Lower lobe of right lung (tissue), 2 donors: ENCODE data around the gene TM4SF20. TPM values are rescaled to one million over a fixed set of nuclear protein-coding genes. Genes with fewer than 3 reads are reported as not detected.

ENCODE experiments used
- ATAC-seq, 2 donors: fragments of 200-7000 bp; cut with Tn5 transposase; one replicate each; pipeline ENCODE4 v1.9.1; 2020 to 2022; ENCODE audit warnings: mild to moderate bottlenecking in 2 of 2, moderate library complexity in 2 of 2
- DNase-seq: peaks from one replicate; pipeline ENCODE4 v3.0.0-alpha.2; 2020
- H3K27ac ChIP-seq: fragments of 200-600 bp; one replicate; pipeline ENCODE4 v1.8.0; 2022
- H3K27me3 ChIP-seq: fragments of 200-600 bp; one replicate; pipeline ENCODE4 v1.8.0; 2022; ENCODE audit warnings: low read depth
- H3K36me3 ChIP-seq: fragments of 200-600 bp; one replicate; pipeline ENCODE4 v1.8.0; 2022; ENCODE audit warnings: mild to moderate bottlenecking
- H3K4me1 ChIP-seq: fragments of 200-600 bp; one replicate; pipeline ENCODE4 v1.8.0; 2022
- H3K4me3 ChIP-seq: fragments of 200-600 bp; one replicate; pipeline ENCODE4 v1.8.0; 2022; ENCODE audit warnings: mild to moderate bottlenecking
- H3K9me3 ChIP-seq: fragments of 200-600 bp; one replicate; pipeline ENCODE4 v1.8.0; 2022
- intact Hi-C: fragments of 100-400 bp; cut with DNase I; formaldehyde crosslinking; loops from one replicate; pipeline ENCODE4 v1.11.0; 2022
- total RNA-seq: library from RNA; stranded (reverse); fragmentation: NEBNext Ultra II Directional; extraction: Animal tissue kit (Norgen Biotek cat#: 25700); gene quantifications from one replicate; pipeline ENCODE4 v1.2.1, GENCODE V29; 2021
- TF ChIP-seq, protein P1 (sequence below): fragments of 200-600 bp; IDR thresholded peaks from one replicate; pipeline ENCODE4 v1.8.0; 2022; ENCODE audit warnings: antibody characterized with exemption, mild to moderate bottlenecking
- donor health status: DM: no; HTN: yes; CAD: no; lungs with severe emphysema.

The TM4SF20 gene
- total RNA-seq, 1 donor from 2014 or later: not detected

DNA sequence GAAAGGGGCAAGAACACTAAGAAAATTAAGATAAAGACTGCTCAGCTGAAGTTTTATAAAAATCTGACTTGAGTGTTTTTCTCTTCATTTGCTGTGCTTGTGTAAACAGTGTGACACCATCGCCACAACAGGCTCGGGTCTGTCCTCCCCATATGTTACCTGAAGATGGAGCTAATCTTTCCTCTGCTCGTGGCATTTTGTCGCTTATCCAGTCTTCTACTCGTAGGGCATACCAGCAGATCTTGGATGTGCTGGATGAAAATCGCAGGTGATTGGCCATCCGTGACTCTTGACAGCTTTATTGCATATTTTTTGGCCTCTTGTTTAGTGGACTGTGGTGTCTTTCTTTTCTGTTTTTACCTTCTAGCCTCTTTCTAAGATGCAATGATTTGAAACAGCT lies 32.0 kb downstream of the TM4SF20 start:
- Histone ChIP-seq H3K27ac (no peak overlapping the region), H3K27me3 (no peaks in the 10 kb centered on the region), H3K36me3 (peaks cover 32% of the 10 kb centered on the region), H3K4me1 (no peaks in the 10 kb centered on the region), H3K4me3 (no peak overlapping the region), H3K9me3 (no peaks in the 10 kb centered on the region)
- DNase-seq (no peak), ATAC-seq (no peak)
- intact Hi-C loops: no loop called here
- TF ChIP-seq, protein P1, sequence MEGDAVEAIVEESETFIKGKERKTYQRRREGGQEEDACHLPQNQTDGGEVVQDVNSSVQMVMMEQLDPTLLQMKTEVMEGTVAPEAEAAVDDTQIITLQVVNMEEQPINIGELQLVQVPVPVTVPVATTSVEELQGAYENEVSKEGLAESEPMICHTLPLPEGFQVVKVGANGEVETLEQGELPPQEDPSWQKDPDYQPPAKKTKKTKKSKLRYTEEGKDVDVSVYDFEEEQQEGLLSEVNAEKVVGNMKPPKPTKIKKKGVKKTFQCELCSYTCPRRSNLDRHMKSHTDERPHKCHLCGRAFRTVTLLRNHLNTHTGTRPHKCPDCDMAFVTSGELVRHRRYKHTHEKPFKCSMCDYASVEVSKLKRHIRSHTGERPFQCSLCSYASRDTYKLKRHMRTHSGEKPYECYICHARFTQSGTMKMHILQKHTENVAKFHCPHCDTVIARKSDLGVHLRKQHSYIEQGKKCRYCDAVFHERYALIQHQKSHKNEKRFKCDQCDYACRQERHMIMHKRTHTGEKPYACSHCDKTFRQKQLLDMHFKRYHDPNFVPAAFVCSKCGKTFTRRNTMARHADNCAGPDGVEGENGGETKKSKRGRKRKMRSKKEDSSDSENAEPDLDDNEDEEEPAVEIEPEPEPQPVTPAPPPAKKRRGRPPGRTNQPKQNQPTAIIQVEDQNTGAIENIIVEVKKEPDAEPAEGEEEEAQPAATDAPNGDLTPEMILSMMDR: no peak

GRCh38 chr2:227344231-227344630 lies 34.9 kb downstream of the TM4SF20 start:
- Histone ChIP-seq H3K27me3 (no peaks in the 10 kb centered on the region), H3K36me3 (peaks cover 50% of the 10 kb centered on the region), H3K4me1 (no peaks in the 10 kb centered on the region), H3K4me3 (no peak overlapping the region), H3K27ac (no peak overlapping the region), H3K9me3 (no peaks in the 10 kb centered on the region)
- ATAC-seq: no peak
- TF ChIP-seq, protein P1: no peak
- intact Hi-C loops: no loop called here
- no peak for DNase-seq

DNA sequence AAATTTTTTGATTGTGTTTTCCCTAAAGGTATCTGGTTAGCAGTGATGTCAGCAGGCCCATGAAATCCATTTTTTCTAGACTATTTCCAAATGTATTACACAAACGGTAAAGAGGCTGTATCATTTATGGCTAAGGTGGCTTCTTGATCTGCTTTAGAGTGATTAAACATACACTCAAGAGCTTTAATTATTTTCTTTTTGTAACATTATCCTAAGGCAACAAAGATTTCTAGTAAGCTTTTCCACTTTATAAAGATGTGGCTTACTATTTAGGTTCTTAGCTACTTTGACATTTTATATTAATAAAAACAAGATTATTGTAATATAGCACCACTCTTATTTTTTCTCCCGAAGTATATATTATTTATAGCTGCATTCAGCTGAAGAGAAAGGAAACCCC lies 37.6 kb downstream of the TM4SF20 start:
- H3K9me3 ChIP-seq: no peaks in the 10 kb centered on the region
- H3K27me3 ChIP-seq: no peaks in the 10 kb centered on the region
- H3K27ac ChIP-seq: no peak overlapping the region
- ATAC-seq: no peak
- TF ChIP-seq, protein P1: no peak
- H3K36me3 ChIP-seq: peaks cover 35% of the 10 kb centered on the region
- H3K4me1 ChIP-seq: no peaks in the 10 kb centered on the region
- no peak for DNase-seq
- H3K4me3 ChIP-seq: no peak overlapping the region
- intact Hi-C loops: no loop called here

GRCh38 chr2:227340106-227340505 lies 39.0 kb downstream of the TM4SF20 start:
- Histone ChIP-seq H3K9me3 (no peaks in the 10 kb centered on the region), H3K27me3 (no peaks in the 10 kb centered on the region), H3K4me1 (no peaks in the 10 kb centered on the region), H3K27ac (no peak overlapping the region), H3K36me3 (peaks cover 45% of the 10 kb centered on the region), H3K4me3 (no peak overlapping the region)
- intact Hi-C loops: no loop called here
- TF ChIP-seq, protein P1: no peak
- DNase-seq (no peak), ATAC-seq (no peak)

DNA sequence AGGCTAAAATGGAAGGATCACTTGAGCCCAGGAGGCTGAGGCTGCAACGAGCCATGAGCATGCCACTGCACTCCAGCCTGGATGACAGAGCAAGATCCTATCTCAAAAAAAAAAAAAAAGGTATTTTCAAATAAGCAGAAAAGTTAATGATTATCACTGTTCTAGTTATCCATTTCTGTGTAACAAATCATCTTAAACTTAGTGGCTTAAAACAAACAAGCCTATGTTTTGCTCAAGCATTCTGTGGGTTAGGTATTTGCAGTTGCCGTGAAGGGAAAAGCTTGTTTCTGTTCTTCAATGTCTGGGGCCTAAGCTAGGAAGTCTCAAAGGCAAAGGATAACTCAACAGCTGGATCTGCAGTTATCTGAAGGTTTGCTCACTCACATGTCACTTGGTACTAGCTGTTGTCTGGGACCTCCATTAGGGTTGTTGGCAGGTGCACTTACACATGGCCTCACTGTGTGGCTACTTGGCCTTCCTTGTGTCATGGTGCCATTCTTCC lies 40.0 kb downstream of the TM4SF20 start:
- H3K4me1 ChIP-seq: no peaks in the 10 kb centered on the region

More for the DNA sequence above, 40.0 kb downstream of the TM4SF20 start:
- Histone ChIP-seq H3K36me3 (peaks cover 55% of the 10 kb centered on the region), H3K27me3 (no peaks in the 10 kb centered on the region), H3K4me3 (no peak overlapping the region), H3K27ac (no peak overlapping the region), H3K9me3 (no peaks in the 10 kb centered on the region)
- TF ChIP-seq, protein P1: no peak
- DNase-seq (no peak), ATAC-seq (no peak)
- intact Hi-C loops: no loop called here
